Aorta (tissue), 5 donors: ENCODE data around the gene SPDYE2B. TPM values are rescaled to one million over a fixed set of nuclear protein-coding genes. Genes with fewer than 3 reads are reported as not detected.
A peak's percentile ranks its signal among the peaks of the same experiment; 100 is the strongest.
"Not testable (repeated sequence)": the region's sequence is repeated elsewhere in the genome, so short reads cannot be mapped to it uniquely, and the experiment has no call there.

ENCODE experiments used
- ATAC-seq: fragments of 200-7000 bp; cut with Tn5 transposase; one replicate; pipeline ENCODE4 v1.9.1; 2022; ENCODE audit warnings: moderate library complexity; ENCODE audit not compliant: low FRiP score
- DNase-seq, 2 donors: peaks; one replicate each; pipeline ENCODE4 v3.0.0-alpha.2; 2020
- H3K27ac ChIP-seq, 2 donors: one replicate each; pipeline ENCODE4 v1.5.1; 2013; ENCODE audit warnings: low read length in 2 of 2, mild to moderate bottlenecking in 2 of 2, moderate library complexity in 2 of 2, control low read depth in 1 of 2, inconsistent platforms in 1 of 2, low read depth in 1 of 2
- H3K27me3 ChIP-seq, 2 donors: one replicate each; pipeline ENCODE4 v1.6.1; 2013; ENCODE audit warnings: control low read depth in 1 of 2, low read length in 1 of 2, mild to moderate bottlenecking in 1 of 2, moderate library complexity in 1 of 2; ENCODE audit not compliant: insufficient read depth in 2 of 2, control insufficient read depth in 1 of 2
- H3K36me3 ChIP-seq, 2 donors: one replicate each; pipeline ENCODE4 v1.6.1; 2013; ENCODE audit warnings: control low read depth in 1 of 2, low read length in 1 of 2, mild to moderate bottlenecking in 1 of 2; ENCODE audit not compliant: insufficient read depth in 2 of 2, control insufficient read depth in 1 of 2
- H3K4me1 ChIP-seq, 2 donors: one replicate each; pipeline ENCODE4 v1.6.1; 2013; ENCODE audit warnings: low read length in 2 of 2, control low read depth in 1 of 2, mild to moderate bottlenecking in 1 of 2, moderate library complexity in 1 of 2; ENCODE audit not compliant: insufficient read depth in 2 of 2, control insufficient read depth in 1 of 2
- H3K4me3 ChIP-seq, 2 donors: one replicate each; pipeline ENCODE4 v1.5.1; 2013; ENCODE audit warnings: low read length in 2 of 2, control low read depth in 1 of 2, mild to moderate bottlenecking in 1 of 2
- H3K9me3 ChIP-seq: one replicate; pipeline ENCODE4 v1.6.1; 2013; ENCODE audit warnings: mild to moderate bottlenecking, low read length; ENCODE audit not compliant: control insufficient read depth
- WGBS, 2 donors: extraction: QIAGEN DNeasy Blood & Tissue Kit; methylation state at CpG; one replicate each; pipeline ENCODE4 v1.1.7; 2013; 5-methylcytosine and 5-hydroxymethylcytosine counted together
- intact Hi-C, 2 donors: fragments of 100-400 bp; cut with DNase I; formaldehyde crosslinking; loops; one replicate each; pipeline versions ENCODE4 v1.14.2 to v1.15.0; 2022
- polyA plus RNA-seq, 2 donors: library from polyadenylated mRNA; stranded (reverse); fragments of 200-250 nt; gene quantifications; one replicate each; pipeline ENCODE4 v1.2.3, GENCODE V29; 2013
- total RNA-seq, 2 donors: library from RNA; stranded (reverse); fragmentation: NEBNext Ultra II Directional; extraction: Animal tissue kit (Norgen Biotek cat#: 25700); gene quantifications; one replicate each; pipeline ENCODE4 v1.2.1, GENCODE V29; 2021
- donor health status: healthy with polysubstance abuse.
- donor health status: Bipolar disorder and iron deficiency.
- donor health status: DM: no; HTN: no; CAD: no.
- donor health status: DM: no; HTN: no; CAD: no.
- donor health status: DM: yes; HTN: yes; CAD: no.

SPDYE2B gene
- total and polyA plus RNA-seq, 4 donors, result not detected

- H3K4me3 ChIP-seq, H3K36me3 ChIP-seq, H3K9me3 ChIP-seq, H3K4me1 ChIP-seq, H3K27ac ChIP-seq, intact Hi-C loops, H3K27me3 ChIP-seq, DNase-seq: not testable (repeated sequence)
- peak; percentile 72 for ATAC-seq
- WGBS, 2 donors, result 0% methylated on average over 8 to 40 of the region's 63 CpGs
Measured at GRCh38 chr7:102671166-102671955, 21.2 kb downstream of the SPDYE2B start, which contains the start of gene POLR2J2. Gene POLR2J2 (minus strand): TSS chr7:102671663. CDS start chr7:102671601, 62 bp downstream.

GRCh38 chr7:102671956-102672307 lies 21.8 kb downstream of the SPDYE2B start:
- H3K4me1 ChIP-seq, intact Hi-C loops, H3K9me3 ChIP-seq, H3K27ac ChIP-seq, H3K27me3 ChIP-seq, H3K4me3 ChIP-seq, DNase-seq, H3K36me3 ChIP-seq: not testable (repeated sequence)
- peak; percentile 33 for ATAC-seq
- no CpG with 5 or more reads among the region's 9 CpGs for WGBS, 2 donors

GRCh38 chr7:102673447-102674067 lies 23.4 kb downstream of the SPDYE2B start:
- H3K4me3 ChIP-seq, H3K36me3 ChIP-seq, H3K9me3 ChIP-seq, H3K27ac ChIP-seq, H3K4me1 ChIP-seq, ATAC-seq, H3K27me3 ChIP-seq, intact Hi-C loops, DNase-seq: not testable (repeated sequence)
- WGBS, 2 donors, result no CpG with 5 or more reads among the region's 9 CpGs

- 79 to 88% methylated on average over 1 of the region's 2 CpGs for WGBS, 2 donors
- H3K36me3 ChIP-seq, H3K4me1 ChIP-seq, H3K27ac ChIP-seq, H3K27me3 ChIP-seq, intact Hi-C loops, ATAC-seq, H3K4me3 ChIP-seq, H3K9me3 ChIP-seq: not testable (repeated sequence)
- peak in 1 of 2 donors; percentile 60 for DNase-seq
Measured at GRCh38 chr7:102675545-102675944, 25.4 kb downstream of the SPDYE2B start.

- H3K9me3 ChIP-seq, H3K4me3 ChIP-seq, H3K27me3 ChIP-seq, intact Hi-C loops, H3K27ac ChIP-seq, DNase-seq, H3K4me1 ChIP-seq, H3K36me3 ChIP-seq: not testable (repeated sequence)
- no CpG with 5 or more reads among the region's 5 CpGs for WGBS, 2 donors
- peak; percentile 12 for ATAC-seq
Measured at GRCh38 chr7:102680780-102681179, 30.7 kb downstream of the SPDYE2B start.

GRCh38 chr7:102682560-102682959 lies 32.4 kb downstream of the SPDYE2B start:
- WGBS, 2 donors, result no CpG with 5 or more reads among the region's 5 CpGs
- H3K4me3 ChIP-seq, H3K27me3 ChIP-seq, intact Hi-C loops, H3K4me1 ChIP-seq, ATAC-seq, H3K27ac ChIP-seq, DNase-seq, H3K36me3 ChIP-seq, H3K9me3 ChIP-seq: not testable (repeated sequence)

- H3K9me3 ChIP-seq, DNase-seq, H3K27ac ChIP-seq, H3K4me1 ChIP-seq, H3K36me3 ChIP-seq, intact Hi-C loops, H3K27me3 ChIP-seq, H3K4me3 ChIP-seq: not testable (repeated sequence)
- no CpG with 5 or more reads among the region's 37 CpGs for WGBS, 2 donors
- peak; percentile 91 for ATAC-seq
Measured at GRCh38 chr7:102688299-102689036, 38.3 kb downstream of the SPDYE2B start.

GRCh38 chr7:102689436-102690282 lies 39.5 kb downstream of the SPDYE2B start:
- intact Hi-C loops, H3K36me3 ChIP-seq, DNase-seq, H3K4me1 ChIP-seq, H3K4me3 ChIP-seq, H3K27me3 ChIP-seq, H3K9me3 ChIP-seq, H3K27ac ChIP-seq: not testable (repeated sequence)
- ATAC-seq, result peak; percentile 11
- WGBS, 2 donors, result 66 to 79% methylated on average over 9 to 18 of the region's 74 CpGs
